Measurements from ENCODE around the gene NUP98.

DNA sequence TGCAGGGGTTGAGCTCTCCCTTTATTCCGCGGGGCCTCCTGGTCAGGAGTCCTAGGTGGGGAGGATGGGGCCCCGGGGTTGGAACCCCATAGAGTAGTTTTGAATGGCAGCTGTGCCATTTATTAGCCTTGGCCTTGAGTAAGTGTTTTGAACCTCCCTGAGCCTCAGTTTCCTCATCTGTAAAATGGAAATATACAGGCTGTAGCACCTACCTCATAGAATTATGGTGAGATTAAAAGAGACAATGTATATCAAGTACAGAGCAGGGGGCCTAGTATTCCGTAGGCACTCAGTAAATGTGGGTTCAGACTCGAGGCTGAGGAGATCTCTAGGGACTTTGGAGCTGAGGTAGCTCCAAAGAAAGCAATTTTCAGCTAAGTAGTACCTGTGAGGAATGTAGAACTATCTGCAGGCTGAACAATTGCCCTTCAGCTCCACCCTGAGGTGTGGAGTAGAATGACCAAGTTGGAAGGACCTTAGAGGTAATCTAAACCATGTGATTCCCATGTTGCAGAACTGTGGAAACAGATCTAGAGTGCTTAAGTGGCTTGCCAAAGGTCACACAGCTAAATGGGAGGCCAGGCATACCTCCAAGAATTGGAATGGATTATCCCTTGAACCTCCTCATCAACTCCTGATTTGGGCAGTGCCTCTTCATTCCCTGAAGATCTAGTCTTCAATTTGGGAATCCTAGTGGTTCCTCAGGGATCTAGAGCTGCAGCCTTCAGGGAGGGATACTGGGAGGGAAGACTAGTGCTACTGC lies 11.7 kb upstream of the NUP98 start:
- TF ChIP-seq, protein P1, sequence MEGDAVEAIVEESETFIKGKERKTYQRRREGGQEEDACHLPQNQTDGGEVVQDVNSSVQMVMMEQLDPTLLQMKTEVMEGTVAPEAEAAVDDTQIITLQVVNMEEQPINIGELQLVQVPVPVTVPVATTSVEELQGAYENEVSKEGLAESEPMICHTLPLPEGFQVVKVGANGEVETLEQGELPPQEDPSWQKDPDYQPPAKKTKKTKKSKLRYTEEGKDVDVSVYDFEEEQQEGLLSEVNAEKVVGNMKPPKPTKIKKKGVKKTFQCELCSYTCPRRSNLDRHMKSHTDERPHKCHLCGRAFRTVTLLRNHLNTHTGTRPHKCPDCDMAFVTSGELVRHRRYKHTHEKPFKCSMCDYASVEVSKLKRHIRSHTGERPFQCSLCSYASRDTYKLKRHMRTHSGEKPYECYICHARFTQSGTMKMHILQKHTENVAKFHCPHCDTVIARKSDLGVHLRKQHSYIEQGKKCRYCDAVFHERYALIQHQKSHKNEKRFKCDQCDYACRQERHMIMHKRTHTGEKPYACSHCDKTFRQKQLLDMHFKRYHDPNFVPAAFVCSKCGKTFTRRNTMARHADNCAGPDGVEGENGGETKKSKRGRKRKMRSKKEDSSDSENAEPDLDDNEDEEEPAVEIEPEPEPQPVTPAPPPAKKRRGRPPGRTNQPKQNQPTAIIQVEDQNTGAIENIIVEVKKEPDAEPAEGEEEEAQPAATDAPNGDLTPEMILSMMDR (IDR thresholded peaks at IDR 0.05) = peak in 3 of 4 experiments; percentile 40 to 59 (median 57)
- TF ChIP-seq POLR2A (IDR thresholded peaks at IDR 0.05) (no peak), POLR2AphosphoS5 (IDR thresholded peaks at IDR 0.05) (peak; percentile 55)
